ENCODE measurements around the gene BABAM2.

Gene BABAM2

DNA sequence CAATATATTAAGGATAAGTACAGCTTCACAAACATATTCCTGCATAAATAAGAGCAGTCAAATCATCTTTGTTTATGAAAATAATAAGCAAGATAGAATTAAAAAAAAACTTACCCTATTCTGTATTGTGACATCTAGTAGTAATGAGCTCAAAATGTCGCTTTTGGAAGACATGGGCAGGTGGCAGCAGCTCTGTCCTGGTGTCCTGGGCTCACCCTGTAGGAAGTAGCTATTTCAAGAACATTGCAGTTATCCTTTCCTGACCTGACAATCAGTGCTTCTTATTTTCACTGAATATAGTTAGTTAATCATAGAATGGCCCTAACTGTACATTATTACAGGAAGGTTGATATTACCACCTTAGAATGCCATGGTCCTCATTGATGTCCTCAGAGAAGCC lies 229.1 kb downstream of the BABAM2 start:
- H3K4me1 ChIP-seq (ENCODE audit: control insufficient read depth, insufficient read depth, low read length): no peaks in the 10 kb centered on the region
- ChIA-PET CTCF (interaction anchor here (0.7 kb wide), 1 partner anchor 250 kb away, joined by 3 read pairs; no protein-coding TSS in a partner anchor), POLR2A (no interaction called here)
- no peak overlapping the region for H3K27ac ChIP-seq (ENCODE audit: extremely low read depth, low read depth, low read length)
- H3K4me3 ChIP-seq (ENCODE audit: low read depth, low read length): no peak overlapping the region
- TF ChIP-seq, protein P1, sequence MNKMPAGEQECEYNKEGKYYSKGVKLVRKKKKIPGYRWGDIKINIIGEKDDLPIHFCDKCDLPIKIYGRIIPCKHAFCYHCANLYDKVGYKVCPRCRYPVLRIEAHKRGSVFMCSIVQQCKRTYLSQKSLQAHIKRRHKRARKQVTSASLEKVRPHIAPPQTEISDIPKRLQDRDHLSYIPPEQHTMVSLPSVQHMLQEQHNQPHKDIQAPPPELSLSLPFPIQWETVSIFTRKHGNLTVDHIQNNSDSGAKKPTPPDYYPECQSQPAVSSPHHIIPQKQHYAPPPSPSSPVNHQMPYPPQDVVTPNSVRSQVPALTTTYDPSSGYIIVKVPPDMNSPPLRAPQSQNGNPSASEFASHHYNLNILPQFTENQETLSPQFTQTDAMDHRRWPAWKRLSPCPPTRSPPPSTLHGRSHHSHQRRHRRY (tag by site-specific recombination; IDR thresholded peaks at IDR 0.05): no peak
- no peak for TF ChIP-seq ZNF776 (tag by site-specific recombination; IDR thresholded peaks at IDR 0.05; ENCODE audit: borderline replicate concordance)
- no peaks in the 10 kb centered on the region for H3K36me3 ChIP-seq (ENCODE audit: control insufficient read depth in 2 of 2, insufficient read depth in 1 of 2, low read length in 2 of 2)
- H3K9me3 ChIP-seq (ENCODE audit: control insufficient read depth, insufficient read depth, low read depth, low read length): no peaks in the 10 kb centered on the region

DNA sequence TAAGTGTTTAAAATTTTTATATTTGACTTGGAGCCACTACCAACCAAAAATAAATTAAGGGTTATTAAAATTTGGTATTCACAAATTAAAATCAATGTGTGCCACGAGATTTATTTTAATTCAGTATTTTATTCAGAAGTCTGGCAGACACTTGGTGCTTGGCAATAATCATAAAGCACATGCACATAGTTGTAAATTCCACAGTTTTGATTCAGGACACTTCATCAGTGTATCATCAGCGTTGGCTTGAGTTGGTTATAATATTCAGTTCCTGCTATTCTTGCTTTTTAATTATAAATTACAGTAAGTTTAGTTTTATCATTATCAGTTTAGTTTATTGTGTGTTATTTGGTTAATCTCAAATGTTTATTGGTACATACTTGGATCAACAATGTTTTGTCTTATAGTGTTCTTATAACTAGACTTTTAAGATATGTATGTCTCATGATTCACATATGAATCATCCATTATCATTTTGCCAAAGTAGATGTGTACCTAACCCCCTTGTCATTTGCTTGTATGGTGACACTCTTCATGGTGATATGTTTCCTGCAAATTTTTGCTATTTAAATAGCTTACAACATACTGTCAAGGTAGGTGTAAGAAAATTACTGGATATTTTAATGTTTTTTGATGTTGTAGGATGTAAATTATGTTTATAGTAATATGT lies 237.9 kb downstream of the BABAM2 start:
- Histone ChIP-seq H3K4me1 (ENCODE audit: control insufficient read depth, insufficient read depth, low read length) (no peaks in the 10 kb centered on the region), H3K27ac (ENCODE audit: extremely low read depth, low read depth, low read length) (no peak overlapping the region), H3K4me3 (ENCODE audit: low read depth, low read length) (no peak overlapping the region), H3K9me3 (ENCODE audit: control insufficient read depth, insufficient read depth, low read depth, low read length) (no peaks in the 10 kb centered on the region), H3K36me3 (ENCODE audit: control insufficient read depth in 2 of 2, insufficient read depth in 1 of 2, low read length in 2 of 2) (no peaks in the 10 kb centered on the region)
- no peak for TF ChIP-seq ZNF433 (tag by site-specific recombination; IDR thresholded peaks at IDR 0.05; ENCODE audit: low read depth)
- TF ChIP-seq ZNF621 (tag by site-specific recombination; IDR thresholded peaks at IDR 0.05): no peak
- no peak for TF ChIP-seq ZNF426 (tag by site-specific recombination; IDR thresholded peaks at IDR 0.05)
- no peak for TF ChIP-seq KLF7 (tag by site-specific recombination; IDR thresholded peaks at IDR 0.05; ENCODE audit: borderline replicate concordance)
- TF ChIP-seq MEIS1 (CRISPR knock-in tag; IDR thresholded peaks at IDR 0.05; ENCODE audit: borderline replicate concordance): no peak
- no peak for TF ChIP-seq ZNF24 (tag by site-specific recombination; IDR thresholded peaks at IDR 0.05)
- no peak for TF ChIP-seq PRDM4 (tag by site-specific recombination; IDR thresholded peaks at IDR 0.05)
- TF ChIP-seq ZNF404 (tag by site-specific recombination; IDR thresholded peaks at IDR 0.05): no peak
- no peak for TF ChIP-seq ZNF292 (tag by site-specific recombination; IDR thresholded peaks at IDR 0.05; ENCODE audit: borderline replicate concordance, low read depth)
- ChIA-PET POLR2A (no interaction called here), CTCF (interaction anchor here (0.8 kb wide), 1 partner anchor 12 kb away, joined by 3 read pairs; no protein-coding TSS in a partner anchor)

GRCh38 chr2:28129955-28130695 lies 239.6 kb downstream of the BABAM2 start:
- ChIA-PET POLR2A (no interaction called here), CTCF (interaction anchor here (0.6 to 1.1 kb wide), 2 partner anchors 172 to 267 kb away, joined by 3 read pairs; no protein-coding TSS in a partner anchor)
- Histone ChIP-seq H3K4me1 (ENCODE audit: control insufficient read depth, insufficient read depth, low read length) (no peaks in the 10 kb centered on the region), H3K36me3 (ENCODE audit: control insufficient read depth in 2 of 2, insufficient read depth in 1 of 2, low read length in 2 of 2) (no peaks in the 10 kb centered on the region), H3K27ac (ENCODE audit: extremely low read depth, low read depth, low read length) (no peak overlapping the region), H3K4me3 (ENCODE audit: low read depth, low read length) (no peak overlapping the region), H3K9me3 (ENCODE audit: control insufficient read depth, insufficient read depth, low read depth, low read length) (no peaks in the 10 kb centered on the region)
- TF ChIP-seq ZNF274 (IDR thresholded peaks at IDR 0.05; ENCODE audit: low read length) (no peak), ZNF274 (tag by site-specific recombination; IDR thresholded peaks at IDR 0.05; ENCODE audit: borderline replicate concordance) (no peak), ZEB2 (tag by site-specific recombination; IDR thresholded peaks at IDR 0.05) (no peak), ZNF521 (tag by site-specific recombination; IDR thresholded peaks at IDR 0.05) (no peak), ZNF148 (tag by site-specific recombination; IDR thresholded peaks at IDR 0.05; ENCODE audit: borderline replicate concordance) (no peak), ZNF701 (tag by site-specific recombination; IDR thresholded peaks at IDR 0.05) (no peak), ZNF621 (tag by site-specific recombination; IDR thresholded peaks at IDR 0.05) (no peak), BCL11A (tag by site-specific recombination; IDR thresholded peaks at IDR 0.05; ENCODE audit: low read depth) (no peak), ZNF670 (tag by site-specific recombination; IDR thresholded peaks at IDR 0.05; ENCODE audit: low read depth) (no peak), HIC1 (tag by site-specific recombination; IDR thresholded peaks at IDR 0.05) (no peak), ZNF391 (tag by site-specific recombination; IDR thresholded peaks at IDR 0.05; ENCODE audit: borderline replicate concordance, low read depth) (no peak), ZNF843 (tag by site-specific recombination; IDR thresholded peaks at IDR 0.05) (no peak)
